Retinal pigment epithelial cell (primary cell): Measurements from ENCODE around the gene MRTFA.

Source experiments
- DNase-seq: peaks from one replicate; pipeline ENCODE4 v3.0.0-alpha.2; 2010; ENCODE audit warnings: low read depth
- H3K4me3 ChIP-seq: 2 replicates; pipeline ENCODE4 v1.5.1; 2011; ENCODE audit warnings: mild to moderate bottlenecking, low read length, control low read depth, moderate library complexity
- CTCF ChIP-seq: conservative IDR thresholded peaks from 2 replicates; pipeline ENCODE4 v1.5.1; 2011; ENCODE audit warnings: low read depth, low read length, control low read depth, inconsistent platforms

The MRTFA gene

GRCh38 chr22:40423310-40423688 lies 213.2 kb downstream of the MRTFA start:
- TF ChIP-seq CTCF = no peak
- no peak overlapping the region for H3K4me3 ChIP-seq
- no peak for DNase-seq

- DNase-seq = no peak
- no peak overlapping the region for H3K4me3 ChIP-seq
- no peak for TF ChIP-seq CTCF
These were observed 213.8 kb downstream of the MRTFA start for GRCh38 chr22:40422558-40423309.

GRCh38 chr22:40421941-40422340 lies 214.6 kb downstream of the MRTFA start:
- DNase-seq = no peak
- no peak for TF ChIP-seq CTCF
- no peak overlapping the region for H3K4me3 ChIP-seq

- DNase-seq = no peak
These were observed 215.5 kb downstream of the MRTFA start for GRCh38 chr22:40421082-40421350.

GRCh38 chr22:40420341-40421081 lies 216.0 kb downstream of the MRTFA start:
- DNase-seq = no peak
- no peak overlapping the region for H3K4me3 ChIP-seq
- TF ChIP-seq CTCF = no peak

More at GRCh38 chr22:40421082-40421350, 215.5 kb downstream of the MRTFA start:
- H3K4me3 ChIP-seq = no peak overlapping the region
- no peak for TF ChIP-seq CTCF

GRCh38 chr22:40419718-40420117 lies 216.8 kb downstream of the MRTFA start:
- no peak overlapping the region for H3K4me3 ChIP-seq
- no peak for DNase-seq
- no peak for TF ChIP-seq CTCF

GRCh38 chr22:40418366-40419201 lies 217.9 kb downstream of the MRTFA start:
- TF ChIP-seq CTCF = no peak
- DNase-seq = no peak
- H3K4me3 ChIP-seq = no peak overlapping the region
